Ishikawa (cell line): ENCODE measurements around the gene SULT1A1.

Experiments
- CEBPB ChIP-seq: IDR thresholded peaks from 2 replicates; pipeline ENCODE4 v1.6.1; 2012
- CREB1 ChIP-seq: IDR thresholded peaks from 2 replicates; pipeline ENCODE4 v1.6.1; 2012; ENCODE audit warnings: low read depth
- EGR1 ChIP-seq: IDR thresholded peaks from 2 replicates; pipeline ENCODE4 v1.6.1; 2012
- EP300 ChIP-seq: IDR thresholded peaks from 2 replicates; pipeline ENCODE4 v1.6.1; 2012; ENCODE audit warnings: borderline replicate concordance
- MAX ChIP-seq: IDR thresholded peaks from 2 replicates; pipeline ENCODE4 v1.6.1; 2012
- RAD21 ChIP-seq: IDR thresholded peaks from 2 replicates; pipeline ENCODE4 v1.6.1; 2012; ENCODE audit warnings: low read depth
- TAF1 ChIP-seq: IDR thresholded peaks from 2 replicates; pipeline ENCODE4 v1.6.1; 2012; ENCODE audit warnings: low read depth, mild to moderate bottlenecking
- TCF12 ChIP-seq: IDR thresholded peaks from 2 replicates; pipeline ENCODE4 v1.6.1; 2012; ENCODE audit warnings: low read depth
- TEAD4 ChIP-seq: IDR thresholded peaks from 2 replicates; pipeline ENCODE4 v1.6.1; 2012
- YY1 ChIP-seq: IDR thresholded peaks from 2 replicates; pipeline ENCODE4 v1.6.1; 2012; ENCODE audit warnings: low read depth
- TF ChIP-seq, protein P1 (sequence below): IDR thresholded peaks from 2 replicates; pipeline ENCODE4 v1.6.1; 2012; ENCODE audit warnings: low read depth, mild to moderate bottlenecking

- TF ChIP-seq YY1 (no peak), CEBPB (no peak), EP300 (no peak), TCF12 (no peak), MAX (no peak), CREB1 (no peak), RAD21 (no peak), TEAD4 (no peak), EGR1 (no peak), TAF1 (no peak)
- TF ChIP-seq, protein P1, sequence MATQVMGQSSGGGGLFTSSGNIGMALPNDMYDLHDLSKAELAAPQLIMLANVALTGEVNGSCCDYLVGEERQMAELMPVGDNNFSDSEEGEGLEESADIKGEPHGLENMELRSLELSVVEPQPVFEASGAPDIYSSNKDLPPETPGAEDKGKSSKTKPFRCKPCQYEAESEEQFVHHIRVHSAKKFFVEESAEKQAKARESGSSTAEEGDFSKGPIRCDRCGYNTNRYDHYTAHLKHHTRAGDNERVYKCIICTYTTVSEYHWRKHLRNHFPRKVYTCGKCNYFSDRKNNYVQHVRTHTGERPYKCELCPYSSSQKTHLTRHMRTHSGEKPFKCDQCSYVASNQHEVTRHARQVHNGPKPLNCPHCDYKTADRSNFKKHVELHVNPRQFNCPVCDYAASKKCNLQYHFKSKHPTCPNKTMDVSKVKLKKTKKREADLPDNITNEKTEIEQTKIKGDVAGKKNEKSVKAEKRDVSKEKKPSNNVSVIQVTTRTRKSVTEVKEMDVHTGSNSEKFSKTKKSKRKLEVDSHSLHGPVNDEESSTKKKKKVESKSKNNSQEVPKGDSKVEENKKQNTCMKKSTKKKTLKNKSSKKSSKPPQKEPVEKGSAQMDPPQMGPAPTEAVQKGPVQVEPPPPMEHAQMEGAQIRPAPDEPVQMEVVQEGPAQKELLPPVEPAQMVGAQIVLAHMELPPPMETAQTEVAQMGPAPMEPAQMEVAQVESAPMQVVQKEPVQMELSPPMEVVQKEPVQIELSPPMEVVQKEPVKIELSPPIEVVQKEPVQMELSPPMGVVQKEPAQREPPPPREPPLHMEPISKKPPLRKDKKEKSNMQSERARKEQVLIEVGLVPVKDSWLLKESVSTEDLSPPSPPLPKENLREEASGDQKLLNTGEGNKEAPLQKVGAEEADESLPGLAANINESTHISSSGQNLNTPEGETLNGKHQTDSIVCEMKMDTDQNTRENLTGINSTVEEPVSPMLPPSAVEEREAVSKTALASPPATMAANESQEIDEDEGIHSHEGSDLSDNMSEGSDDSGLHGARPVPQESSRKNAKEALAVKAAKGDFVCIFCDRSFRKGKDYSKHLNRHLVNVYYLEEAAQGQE: no peak
Observed at GRCh38 chr16:28575446-28576109, 34.3 kb downstream of the SULT1A1 start.
